GM18498 (cell line): ENCODE data around the gene WDR4.
"Not testable (repeated sequence)": the region's sequence is repeated elsewhere in the genome, so short reads cannot be mapped to it uniquely, and the experiment has no call there.

Experiments
- ATAC-seq: cut with Tn5 transposase; IDR thresholded peaks from one replicate; pipeline ENCODE4 v1.9.1; 2021; ENCODE audit warnings: mild to moderate bottlenecking, moderate library complexity; ENCODE audit not compliant: unreplicated experiment

WDR4 gene

DNA sequence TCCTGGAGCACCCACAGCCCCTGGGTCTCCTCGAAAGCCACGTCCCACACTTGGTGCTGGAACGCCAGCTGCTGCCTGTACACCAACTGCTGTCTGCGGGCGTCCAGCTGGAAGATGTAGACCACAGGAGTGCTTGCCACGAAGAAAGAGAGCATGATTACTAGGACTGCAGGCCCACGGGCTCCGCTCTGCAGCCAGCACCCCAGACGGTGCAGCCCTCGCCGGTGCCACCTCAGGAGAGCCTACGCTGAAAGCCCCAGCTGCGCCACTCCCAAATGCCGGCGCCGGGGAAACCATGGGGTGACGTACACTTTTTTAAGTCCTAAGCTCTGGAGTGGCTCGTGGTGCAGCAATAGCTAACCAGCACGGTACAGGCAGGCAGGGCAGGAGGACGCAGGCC is 25.7 kb downstream of the WDR4 start:
- no peak for ATAC-seq

DNA sequence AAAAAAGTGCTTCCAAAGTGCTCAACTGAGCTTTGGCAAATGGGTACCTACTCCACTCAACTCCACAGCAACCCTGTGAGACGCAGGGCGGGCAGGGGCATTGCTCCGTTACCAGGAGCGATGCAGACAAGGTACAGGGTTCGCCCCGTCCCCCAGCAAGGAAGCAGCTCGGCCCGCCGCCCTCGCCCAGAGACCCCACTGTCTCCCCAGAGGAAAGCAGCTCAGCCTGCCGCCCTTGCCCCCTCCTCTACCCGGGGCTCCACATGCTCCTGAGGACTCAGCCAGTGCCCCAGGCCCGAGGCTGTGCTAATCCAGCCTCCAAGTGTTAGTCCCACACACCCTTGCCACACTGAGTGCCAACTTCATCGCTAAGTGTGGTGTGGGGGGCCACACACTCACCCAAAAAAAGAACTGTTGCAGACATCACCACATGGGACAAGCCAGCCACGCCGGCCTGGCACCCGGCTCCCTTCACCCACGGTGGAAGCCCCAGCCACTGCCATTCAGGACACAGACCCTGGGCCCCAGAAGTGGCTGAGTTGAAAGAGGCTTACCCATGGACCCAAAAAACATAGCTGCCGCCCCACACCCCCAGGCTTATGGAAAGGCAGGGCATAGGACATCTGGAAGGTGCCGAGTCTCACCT is 26.3 kb downstream of the WDR4 start:
- ATAC-seq, result no peak

DNA sequence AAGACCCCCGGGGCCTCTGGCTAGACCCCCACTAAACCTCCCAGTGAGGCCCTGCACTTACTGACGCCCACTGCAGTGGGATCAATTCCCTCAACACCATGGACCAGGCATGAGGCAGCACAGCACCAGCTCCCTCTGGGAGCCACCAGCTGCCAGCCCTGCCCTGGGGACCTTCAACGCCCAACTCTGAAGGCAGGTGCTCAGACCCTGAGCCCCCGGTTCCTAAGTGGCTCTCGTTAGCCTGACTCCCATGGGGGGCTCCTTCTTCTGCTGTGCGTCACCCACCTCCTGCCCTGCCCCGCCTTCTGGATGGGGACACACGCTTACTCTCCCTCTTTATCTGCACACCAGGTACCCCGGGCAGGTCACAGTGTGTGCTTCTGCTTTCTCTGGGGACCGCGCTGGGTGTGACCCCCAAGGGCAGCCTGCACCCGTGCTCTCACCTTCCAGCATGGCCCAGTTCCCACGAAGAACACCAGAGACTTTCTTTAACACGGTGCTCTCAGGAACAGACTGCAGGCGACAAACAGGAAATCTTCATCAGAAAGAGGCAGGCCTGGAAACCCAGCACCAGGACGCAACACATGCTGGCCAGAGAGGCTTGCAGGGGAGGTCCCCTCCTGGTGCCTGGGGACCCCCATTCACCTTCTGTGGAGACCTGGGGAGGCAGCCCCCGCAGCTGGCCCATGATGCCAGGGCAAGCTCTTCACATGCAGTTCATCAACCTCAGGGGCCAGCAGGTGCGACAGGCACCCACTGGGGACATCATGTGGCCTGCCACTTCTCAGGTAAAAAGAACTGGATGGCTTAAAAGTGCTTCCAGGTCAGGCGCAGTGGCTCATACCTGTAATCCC is 27.3 kb downstream of the WDR4 start:
- ATAC-seq, result no peak

DNA sequence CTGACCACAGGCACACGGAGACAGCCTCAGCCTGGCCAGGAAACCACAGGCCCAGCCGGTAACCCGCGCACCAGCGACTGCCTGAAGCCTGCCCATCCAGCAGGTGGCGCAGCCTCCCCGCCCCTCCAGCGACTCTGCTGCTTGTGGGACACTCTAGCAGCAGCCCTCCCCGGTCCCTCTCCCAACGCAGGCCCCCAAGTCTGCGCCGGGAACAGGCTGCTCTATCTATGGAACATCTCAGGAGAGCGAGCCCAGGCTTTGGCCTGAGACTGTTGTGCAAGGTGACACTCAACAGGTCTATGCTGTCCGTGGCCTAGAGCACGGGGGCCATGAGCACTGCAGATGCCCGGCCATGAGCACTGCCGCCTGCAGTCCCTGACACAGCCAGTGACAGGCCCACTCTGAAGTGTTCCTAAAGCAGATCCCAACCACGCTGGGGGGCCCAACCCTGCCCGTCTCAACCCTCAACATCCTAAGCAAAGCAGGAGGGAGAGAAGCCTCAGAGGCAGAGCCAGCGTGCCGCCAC is 28.4 kb downstream of the WDR4 start:
- ATAC-seq, result no peak

DNA sequence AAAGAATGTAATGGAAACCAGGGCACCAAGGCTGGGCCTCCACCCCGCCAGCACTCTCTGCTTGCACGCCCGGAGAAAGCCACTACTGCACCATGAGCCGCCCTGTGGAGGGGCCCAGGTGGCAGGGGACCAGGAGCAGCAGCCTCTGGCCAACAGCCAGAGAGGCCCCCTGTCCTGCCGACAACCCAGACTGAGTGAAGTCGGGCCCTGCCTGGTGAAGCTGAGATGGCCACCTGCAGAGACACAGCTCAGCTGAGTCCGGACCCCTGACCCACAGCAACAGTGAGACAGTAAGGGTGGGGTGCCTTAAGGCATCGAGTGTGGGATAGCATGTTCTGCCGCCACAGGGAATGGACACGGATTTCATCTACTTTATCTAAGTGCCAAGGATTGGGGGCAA is 28.9 kb downstream of the WDR4 start:
- ATAC-seq, result no peak

DNA sequence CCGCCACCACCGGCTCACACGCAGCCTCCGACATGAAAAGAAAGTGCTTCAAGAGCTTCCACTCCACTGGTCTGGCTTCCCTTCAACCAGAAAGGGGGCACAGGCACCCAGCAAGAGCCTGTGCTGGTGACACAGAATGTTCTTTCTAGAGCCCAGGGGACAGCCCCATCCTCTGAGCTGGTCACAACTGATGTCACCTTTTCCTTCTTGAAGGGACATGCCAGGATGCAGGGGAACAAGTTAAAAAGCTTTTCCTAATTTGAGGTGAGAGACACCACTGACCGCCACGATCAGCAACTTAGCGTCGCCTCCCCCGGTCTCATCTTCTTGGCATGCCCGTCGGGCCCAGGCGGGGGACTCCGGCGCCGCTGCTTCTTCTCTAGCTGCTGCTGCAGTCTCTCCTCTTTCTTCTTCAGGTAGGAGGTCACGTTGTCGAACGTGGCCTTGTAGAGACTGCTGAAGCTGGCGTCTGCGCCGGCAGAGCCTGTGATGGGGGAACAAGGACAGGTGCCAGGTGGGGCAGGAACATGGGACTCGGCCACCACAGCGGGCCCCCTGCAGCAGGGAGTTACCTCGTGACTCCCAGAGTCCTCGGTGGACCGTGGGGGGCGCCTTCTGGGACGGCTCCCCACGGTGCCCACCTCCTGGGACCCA is 29.5 kb downstream of the WDR4 start:
- ATAC-seq, result no peak

DNA sequence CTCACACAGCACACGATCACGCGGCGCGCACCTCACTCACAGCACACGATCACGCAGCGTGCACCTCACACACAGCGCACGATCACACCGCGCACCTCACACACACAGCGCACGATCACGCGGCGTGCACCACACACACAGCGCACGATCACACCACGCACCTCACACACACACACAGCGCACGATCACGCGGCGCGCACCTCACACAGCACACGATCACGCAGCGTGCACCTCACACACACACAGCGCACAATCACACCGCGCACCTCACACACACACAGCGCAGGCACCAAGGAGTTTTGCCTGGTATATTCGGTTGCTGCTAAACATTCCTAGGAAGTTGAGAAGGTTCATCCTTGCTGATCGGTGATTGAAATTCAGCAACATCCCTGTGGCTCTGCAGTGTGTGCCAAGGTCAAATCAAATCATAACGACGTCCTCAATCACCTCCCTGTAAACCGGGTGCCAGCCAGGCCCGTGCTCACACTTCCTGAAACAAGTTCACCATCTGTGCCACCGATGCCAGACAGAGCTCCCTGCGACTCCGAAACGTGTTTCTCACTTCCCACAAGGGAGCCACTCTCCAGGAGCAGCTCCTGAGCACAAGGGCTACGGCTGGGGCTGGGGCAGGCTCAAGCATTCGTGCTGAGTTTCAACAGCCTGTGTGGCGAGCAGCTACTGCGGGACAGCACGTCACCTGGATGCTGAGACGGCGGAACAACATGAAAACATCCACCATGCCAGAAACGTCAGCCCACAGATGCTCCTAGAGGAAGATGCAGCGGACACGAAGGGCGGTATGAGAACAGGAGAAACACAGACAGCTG is 30.2 kb downstream of the WDR4 start:
- no peak for ATAC-seq

- ATAC-seq, result not testable (repeated sequence)
Measured at GRCh38 chr21:42848144-42848931, 31.0 kb downstream of the WDR4 start.

- ATAC-seq, result no peak
Measured at GRCh38 chr21:42847726-42848125, 31.6 kb downstream of the WDR4 start.

DNA sequence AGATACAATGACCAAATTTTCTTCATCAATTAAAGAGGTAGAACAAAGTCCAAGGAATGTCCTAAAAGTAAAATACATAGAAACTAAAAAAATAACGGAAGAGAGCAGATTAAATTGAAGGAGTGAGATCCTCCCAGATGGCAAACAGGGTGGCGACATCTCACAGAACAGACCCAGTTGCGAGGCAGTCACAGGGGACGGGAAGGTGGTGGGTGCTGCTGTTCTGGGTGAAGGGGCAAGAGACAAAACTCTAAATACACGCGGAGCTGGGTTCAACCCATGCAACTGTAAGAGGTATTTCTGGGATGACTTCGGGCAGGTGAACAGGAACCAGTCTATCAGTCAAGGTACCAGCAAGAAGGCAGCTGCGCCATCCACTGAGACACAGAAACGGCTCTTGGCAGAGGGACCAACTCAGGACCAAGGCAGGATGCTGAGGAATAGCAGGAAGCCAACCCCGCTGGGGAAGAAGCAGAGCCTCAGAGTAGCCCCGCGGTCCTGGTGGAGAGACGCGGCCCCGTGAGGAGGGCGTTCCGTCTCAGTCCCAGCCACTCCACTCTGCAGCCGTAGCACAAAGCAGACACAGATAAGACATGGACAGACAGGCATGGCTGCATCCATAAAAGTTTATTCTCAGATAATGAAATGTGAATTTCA is 32.2 kb downstream of the WDR4 start:
- no peak for ATAC-seq

DNA sequence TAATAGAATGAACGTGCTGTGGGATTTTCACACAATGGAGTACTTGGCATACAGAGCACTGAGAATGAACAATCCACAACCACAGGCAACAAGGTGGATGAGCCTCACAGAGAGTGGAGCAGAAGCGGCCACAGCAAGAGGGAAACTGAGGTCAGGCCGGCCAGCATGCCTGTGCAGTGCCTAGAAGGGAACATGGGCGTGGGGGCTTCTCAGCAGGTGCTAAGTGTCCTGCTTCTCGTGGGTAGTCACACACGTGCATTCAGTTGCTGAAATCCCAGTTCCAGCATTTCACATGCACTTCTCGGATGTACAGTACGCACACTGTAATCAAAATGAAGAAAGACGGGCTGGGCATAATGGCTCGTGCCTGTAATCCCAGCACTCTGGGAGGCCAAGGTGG is 33.1 kb downstream of the WDR4 start:
- no peak for ATAC-seq

DNA sequence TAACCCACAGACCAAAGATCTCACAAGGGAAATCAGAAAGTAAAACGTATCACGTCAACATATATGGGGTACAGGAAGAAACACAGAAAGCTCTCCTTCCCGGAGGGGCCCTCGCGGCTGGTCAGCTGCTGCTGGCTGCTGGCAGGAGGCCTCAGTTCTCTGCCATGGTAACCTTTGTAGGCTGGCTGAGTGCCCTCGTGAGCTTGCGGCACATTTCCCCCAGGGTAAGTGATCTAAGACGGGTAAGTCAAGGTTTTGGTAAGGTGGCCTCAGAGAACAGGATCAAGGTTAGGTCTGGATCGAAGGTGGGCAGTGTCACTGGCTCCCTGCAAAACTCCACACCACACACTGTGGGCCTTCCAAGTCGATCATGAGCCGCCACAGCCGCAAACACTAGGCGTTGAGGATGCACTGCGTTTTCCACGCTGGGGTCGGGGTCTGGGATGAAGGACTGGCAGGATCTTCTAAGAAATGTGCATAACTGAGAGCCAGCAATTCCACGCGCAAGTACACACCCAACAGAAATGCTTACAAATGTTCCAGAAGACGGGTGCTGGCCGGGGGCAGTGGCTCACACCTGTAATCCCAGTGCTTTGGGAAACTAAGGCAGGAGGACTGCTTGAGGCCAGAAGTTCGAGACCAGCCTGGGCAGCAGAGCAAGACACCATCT is 33.9 kb downstream of the WDR4 start:
- ATAC-seq, result no peak

- no peak for ATAC-seq
Measured at GRCh38 chr21:42844411-42845113, 34.8 kb downstream of the WDR4 start.

- ATAC-seq, result no peak
Measured at GRCh38 chr21:42843056-42843455, 36.3 kb downstream of the WDR4 start.

DNA sequence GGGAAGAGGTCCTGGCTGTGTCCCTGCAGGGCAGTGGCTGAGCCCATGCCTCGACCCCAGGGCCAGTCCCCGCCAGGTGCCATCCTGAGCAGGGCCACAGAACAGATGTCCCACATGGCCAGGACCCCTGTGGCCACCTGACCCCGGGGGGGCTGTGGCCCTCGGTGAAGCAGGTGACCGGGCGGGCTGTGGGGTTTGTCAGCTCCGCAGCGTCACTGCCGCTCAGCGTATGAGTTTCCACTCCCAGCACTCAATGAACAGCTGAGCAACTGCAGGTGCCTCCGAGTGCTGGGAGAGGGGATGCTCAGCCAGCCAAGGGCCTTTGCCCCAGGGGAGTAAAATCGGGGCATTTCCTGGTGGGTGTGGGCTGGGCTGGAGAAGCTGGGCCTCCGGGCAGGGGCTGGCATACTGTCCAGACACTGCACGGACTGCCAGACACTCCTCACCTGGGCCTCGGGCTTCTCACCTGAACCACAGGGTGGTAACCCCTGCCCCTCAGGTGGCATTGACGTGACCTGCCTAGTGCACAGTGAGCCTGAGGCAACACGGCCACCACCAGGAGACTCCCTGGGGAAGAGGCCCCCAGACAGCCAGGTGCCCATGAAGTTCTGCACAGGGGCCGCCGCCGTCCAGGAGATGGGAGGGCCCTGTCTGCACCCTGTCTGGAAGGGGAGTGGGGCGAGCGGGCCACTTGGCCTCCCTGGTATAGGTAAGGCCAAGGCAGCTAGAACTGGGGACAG is 37.3 kb downstream of the WDR4 start:
- not testable (repeated sequence) for ATAC-seq

DNA sequence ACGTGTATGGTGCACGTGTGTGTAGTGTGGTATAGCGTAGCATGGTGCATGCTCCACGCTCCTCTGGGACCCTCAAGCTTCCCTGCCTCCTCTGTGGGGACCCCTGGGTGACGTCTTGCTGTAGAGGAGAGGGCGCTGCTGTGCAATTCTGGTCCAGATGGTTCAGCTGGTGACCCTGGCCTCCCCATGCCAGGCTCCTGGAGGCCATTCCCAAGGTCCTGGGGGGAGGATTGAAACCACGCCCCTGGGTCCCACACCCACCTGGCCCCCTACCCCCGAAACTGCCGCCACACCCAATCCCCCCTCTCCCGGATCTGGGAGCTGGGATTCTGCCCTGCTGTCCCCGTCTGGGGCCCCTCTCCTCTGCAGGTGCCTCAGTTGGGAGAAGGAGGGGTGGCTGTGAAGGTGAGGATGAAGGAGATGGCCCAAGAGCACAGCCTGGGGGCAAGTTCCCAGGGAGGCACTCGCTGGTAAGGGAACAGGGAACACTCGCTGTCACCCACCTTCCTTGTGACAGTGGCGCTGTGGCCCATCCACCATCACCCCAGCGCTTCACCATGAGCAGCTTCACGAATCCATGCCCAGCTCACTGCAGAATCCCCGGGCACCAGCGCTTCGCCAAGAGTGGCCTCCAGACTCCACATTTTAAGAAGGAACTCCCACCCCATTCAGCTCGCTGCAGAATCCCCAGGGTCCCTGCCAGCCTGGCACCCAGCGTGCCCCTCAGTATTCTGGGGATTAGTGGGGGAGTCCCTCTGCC is 38.0 kb downstream of the WDR4 start:
- ATAC-seq, result no peak
